ENCODE data around the gene AQP1.

DNA sequence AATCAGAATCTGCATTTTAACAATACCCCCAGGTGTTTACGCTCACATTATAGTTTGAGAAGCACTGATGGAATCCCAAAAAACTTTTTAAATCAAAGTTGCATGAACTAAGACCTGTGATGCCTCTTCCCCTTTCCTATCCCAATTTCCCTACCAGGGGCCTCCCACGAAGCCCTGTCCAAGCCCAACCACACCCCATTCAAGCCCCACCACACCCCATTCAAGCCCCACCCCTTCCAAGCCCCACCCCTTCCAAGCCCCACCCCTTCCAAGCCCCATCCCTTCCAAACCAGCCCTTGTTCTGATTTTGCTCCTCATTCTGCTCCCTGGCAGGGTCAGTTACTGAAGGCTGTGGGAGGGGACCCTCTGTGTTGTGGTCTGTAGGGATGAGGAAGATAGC, 9.8 kb upstream of the AQP1 start:
- TF ChIP-seq, protein P1, sequence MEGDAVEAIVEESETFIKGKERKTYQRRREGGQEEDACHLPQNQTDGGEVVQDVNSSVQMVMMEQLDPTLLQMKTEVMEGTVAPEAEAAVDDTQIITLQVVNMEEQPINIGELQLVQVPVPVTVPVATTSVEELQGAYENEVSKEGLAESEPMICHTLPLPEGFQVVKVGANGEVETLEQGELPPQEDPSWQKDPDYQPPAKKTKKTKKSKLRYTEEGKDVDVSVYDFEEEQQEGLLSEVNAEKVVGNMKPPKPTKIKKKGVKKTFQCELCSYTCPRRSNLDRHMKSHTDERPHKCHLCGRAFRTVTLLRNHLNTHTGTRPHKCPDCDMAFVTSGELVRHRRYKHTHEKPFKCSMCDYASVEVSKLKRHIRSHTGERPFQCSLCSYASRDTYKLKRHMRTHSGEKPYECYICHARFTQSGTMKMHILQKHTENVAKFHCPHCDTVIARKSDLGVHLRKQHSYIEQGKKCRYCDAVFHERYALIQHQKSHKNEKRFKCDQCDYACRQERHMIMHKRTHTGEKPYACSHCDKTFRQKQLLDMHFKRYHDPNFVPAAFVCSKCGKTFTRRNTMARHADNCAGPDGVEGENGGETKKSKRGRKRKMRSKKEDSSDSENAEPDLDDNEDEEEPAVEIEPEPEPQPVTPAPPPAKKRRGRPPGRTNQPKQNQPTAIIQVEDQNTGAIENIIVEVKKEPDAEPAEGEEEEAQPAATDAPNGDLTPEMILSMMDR (IDR thresholded peaks at IDR 0.05; ENCODE audit: low read depth, low read length, missing input control): no peak
- TF ChIP-seq RXRA (IDR thresholded peaks at IDR 0.05) (no peak), YY1 (IDR thresholded peaks at IDR 0.05) (no peak), MAX (IDR thresholded peaks at IDR 0.05) (no peak), JUND (IDR thresholded peaks at IDR 0.05) (no peak), GABPA (IDR thresholded peaks at IDR 0.05 in 1 of 2, conservative IDR thresholded peaks at IDR 0.05 in 1 of 2) (no peak), SP1 (IDR thresholded peaks at IDR 0.05) (no peak), REST (IDR thresholded peaks at IDR 0.05) (no peak), FOXA1 (IDR thresholded peaks at IDR 0.05) (no peak), TAF1 (conservative IDR thresholded peaks at IDR 0.05) (no peak)
- TF ChIP-seq, protein P2, sequence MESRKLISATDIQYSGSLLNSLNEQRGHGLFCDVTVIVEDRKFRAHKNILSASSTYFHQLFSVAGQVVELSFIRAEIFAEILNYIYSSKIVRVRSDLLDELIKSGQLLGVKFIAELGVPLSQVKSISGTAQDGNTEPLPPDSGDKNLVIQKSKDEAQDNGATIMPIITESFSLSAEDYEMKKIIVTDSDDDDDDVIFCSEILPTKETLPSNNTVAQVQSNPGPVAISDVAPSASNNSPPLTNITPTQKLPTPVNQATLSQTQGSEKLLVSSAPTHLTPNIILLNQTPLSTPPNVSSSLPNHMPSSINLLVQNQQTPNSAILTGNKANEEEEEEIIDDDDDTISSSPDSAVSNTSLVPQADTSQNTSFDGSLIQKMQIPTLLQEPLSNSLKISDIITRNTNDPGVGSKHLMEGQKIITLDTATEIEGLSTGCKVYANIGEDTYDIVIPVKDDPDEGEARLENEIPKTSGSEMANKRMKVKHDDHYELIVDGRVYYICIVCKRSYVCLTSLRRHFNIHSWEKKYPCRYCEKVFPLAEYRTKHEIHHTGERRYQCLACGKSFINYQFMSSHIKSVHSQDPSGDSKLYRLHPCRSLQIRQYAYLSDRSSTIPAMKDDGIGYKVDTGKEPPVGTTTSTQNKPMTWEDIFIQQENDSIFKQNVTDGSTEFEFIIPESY (IDR thresholded peaks at IDR 0.05): no peak
